Ramos (cell line): ENCODE results near the gene ADPRHL1.

Experiments
- in situ Hi-C: fragments of 300-500 bp; cut with MboI; formaldehyde crosslinking; loops from one replicate; pipeline ENCODE4 v1.14.3; 2022; ENCODE audit warnings: low sequenced_read_pairs; ENCODE audit not compliant: unreplicated experiment

Gene ADPRHL1

GRCh38 chr13:113420232-113420631, 33.1 kb downstream of the ADPRHL1 start:
- in situ Hi-C loops = no loop called here

- in situ Hi-C loops = no loop called here
These were observed 33.6 kb downstream of the ADPRHL1 start for GRCh38 chr13:113419531-113420193.

- in situ Hi-C loops = no loop called here
These were observed 34.6 kb downstream of the ADPRHL1 start for GRCh38 chr13:113418722-113419049.

- in situ Hi-C loops = no loop called here
These were observed 35.2 kb downstream of the ADPRHL1 start for GRCh38 chr13:113417836-113418721.

GRCh38 chr13:113417008-113417751, 36.1 kb downstream of the ADPRHL1 start:
- in situ Hi-C loops = no loop called here

- in situ Hi-C loops = no loop called here
These were observed 37.5 kb downstream of the ADPRHL1 start for GRCh38 chr13:113415825-113416224.

GRCh38 chr13:113415032-113415431, 38.3 kb downstream of the ADPRHL1 start:
- in situ Hi-C loops = no loop called here

GRCh38 chr13:113414335-113414734, 39.0 kb downstream of the ADPRHL1 start:
- in situ Hi-C loops = no loop called here

GRCh38 chr13:113413898-113414282, 39.4 kb downstream of the ADPRHL1 start:
- in situ Hi-C loops = no loop called here

GRCh38 chr13:113413178-113413897, 40.0 kb downstream of the ADPRHL1 start:
- in situ Hi-C loops = no loop called here

- in situ Hi-C loops = no loop called here
These were observed 40.8 kb downstream of the ADPRHL1 start for GRCh38 chr13:113412440-113412839.

GRCh38 chr13:113411216-113412023, 41.9 kb downstream of the ADPRHL1 start:
- in situ Hi-C loops = no loop called here

GRCh38 chr13:113410472-113411201, 42.7 kb downstream of the ADPRHL1 start:
- in situ Hi-C loops = no loop called here

- in situ Hi-C loops = no loop called here
These were observed 44.7 kb downstream of the ADPRHL1 start for GRCh38 chr13:113408562-113408961.

- in situ Hi-C loops = no loop called here
These were observed 45.5 kb downstream of the ADPRHL1 start for GRCh38 chr13:113407531-113408393.

- in situ Hi-C loops = no loop called here
These were observed 46.2 kb downstream of the ADPRHL1 start for GRCh38 chr13:113407103-113407530.

GRCh38 chr13:113406321-113407102, 46.8 kb downstream of the ADPRHL1 start:
- in situ Hi-C loops = no loop called here
